Activated gamma-delta T cell treated with Interleukin-2 at 50 U/mL for 16 hours (primary cell): ENCODE results near the gene UBAC1.
"Not testable (repeated sequence)": the region's sequence is repeated elsewhere in the genome, so short reads cannot be mapped to it uniquely, and the experiment has no call there.

ENCODE experiments used
- DNase-seq: peaks from one replicate; pipeline ENCODE4 v3.0.0-alpha.2; 2020

UBAC1 gene

GRCh38 chr9:135932656-135933055 lies 28.5 kb downstream of the UBAC1 start:
- DNase-seq: no peak

GRCh38 chr9:135931349-135931820 lies 29.8 kb downstream of the UBAC1 start:
- DNase-seq: no peak

- DNase-seq: no peak
These were observed 30.5 kb downstream of the UBAC1 start for GRCh38 chr9:135930446-135931345.

GRCh38 chr9:135929656-135930445 lies 31.3 kb downstream of the UBAC1 start:
- no peak for DNase-seq

- DNase-seq: no peak
These were observed 32.2 kb downstream of the UBAC1 start for GRCh38 chr9:135928731-135929655.

GRCh38 chr9:135928074-135928730 lies 33.0 kb downstream of the UBAC1 start:
- no peak for DNase-seq

GRCh38 chr9:135927195-135928013 lies 33.8 kb downstream of the UBAC1 start:
- DNase-seq: no peak

- no peak for DNase-seq
These were observed 34.6 kb downstream of the UBAC1 start for GRCh38 chr9:135926402-135927194.

- no peak for DNase-seq
These were observed 35.6 kb downstream of the UBAC1 start for GRCh38 chr9:135925496-135926133.

- DNase-seq: no peak
These were observed 36.4 kb downstream of the UBAC1 start for GRCh38 chr9:135924628-135925338.

- DNase-seq: no peak
These were observed 37.7 kb downstream of the UBAC1 start for GRCh38 chr9:135923508-135923907.

GRCh38 chr9:135921749-135922310 lies 39.3 kb downstream of the UBAC1 start:
- no peak for DNase-seq

GRCh38 chr9:135920973-135921585 lies 40.1 kb downstream of the UBAC1 start:
- no peak for DNase-seq

- no peak for DNase-seq
These were observed 40.8 kb downstream of the UBAC1 start for GRCh38 chr9:135920256-135920930.

- DNase-seq: no peak
These were observed 41.8 kb downstream of the UBAC1 start for GRCh38 chr9:135919318-135919890.

- not testable (repeated sequence) for DNase-seq
These were observed 44.9 kb downstream of the UBAC1 start for GRCh38 chr9:135916227-135916626.

GRCh38 chr9:135914921-135915320 lies 46.3 kb downstream of the UBAC1 start:
- no peak for DNase-seq
